ENCODE data around the gene BCL11A. TPM values are rescaled to one million over a fixed set of nuclear protein-coding genes. Genes with fewer than 3 reads are reported as not detected.

BCL11A gene
- total RNA-seq, 8 experiments from 2014 or later = 0.66 to 131 (median 21.8) TPM

- in situ Hi-C loops (cut with MboI; ENCODE audit: low pct_unique_long_range_greater_than_20kb in 2 of 9, low sequenced_read_pairs in 9 of 9, unreplicated experiment in 9 of 9) = loop anchor here in 2 of 9 experiments (25.0 kb wide), 2 partner anchors 1815 to 1990 kb away; no protein-coding TSS in a partner anchor
- Histone ChIP-seq H3K4me1 (replicated peaks in 1 of 2) (peaks cover 0 to 2% of the 10 kb centered on the region in 2 donors), H3K4me3 (no peak overlapping the region), H3K27ac (no peak overlapping the region)
- no peak for ATAC-seq (replicated peaks in 6 of 8)
- WGBS, 10 experiments = 20 to 74% (median 40%) methylated on average over 1 to 6 of the region's 6 CpGs
Observed at GRCh38 chr2:60577682-60578283, 24.3 kb upstream of the BCL11A start.

- H3K4me3 ChIP-seq = no peak overlapping the region
- H3K4me1 ChIP-seq (replicated peaks in 1 of 2) = peaks cover 7 to 15% of the 10 kb centered on the region in 2 donors
- in situ Hi-C loops (cut with MboI; ENCODE audit: low pct_unique_long_range_greater_than_20kb in 2 of 9, low sequenced_read_pairs in 9 of 9, unreplicated experiment in 9 of 9) = loop anchor here in 1 of 9 experiments (25.0 kb wide), 1 partner anchor 1811 kb away; no protein-coding TSS in a partner anchor
- H3K27ac ChIP-seq = no peak overlapping the region
- WGBS, 10 experiments = 27 to 100% (median 85%) methylated on average over 1 to 3 of the region's 3 CpGs; no CpG with 5 or more reads in 2 of the 10 experiments
- no peak for ATAC-seq (replicated peaks in 6 of 8)
Observed at GRCh38 chr2:60573251-60573650, 19.8 kb upstream of the BCL11A start.

- Histone ChIP-seq H3K4me3 (peak overlapping the region in 3 of 5 donors; percentile 19 to 41 (median 35)), H3K27ac (no peak overlapping the region), H3K4me1 (replicated peaks in 1 of 2) (peaks cover 12 to 35% of the 10 kb centered on the region in 2 donors)
- WGBS, 10 experiments = 0 to 56% (median 36%) methylated on average over 1 to 9 of the region's 9 CpGs; no CpG with 5 or more reads in 2 of the 10 experiments
- in situ Hi-C loops (cut with MboI; ENCODE audit: low pct_unique_long_range_greater_than_20kb in 2 of 9, low sequenced_read_pairs in 9 of 9, unreplicated experiment in 9 of 9) = loop anchor here in 1 of 9 experiments (25.0 kb wide), 1 partner anchor 1808 kb away; no protein-coding TSS in a partner anchor
- no peak for ATAC-seq (replicated peaks in 6 of 8)
Observed at GRCh38 chr2:60570251-60570650, 16.8 kb upstream of the BCL11A start.

- Histone ChIP-seq H3K4me1 (replicated peaks in 1 of 2) (peaks cover 12 to 35% of the 10 kb centered on the region in 2 donors), H3K27ac (peak overlapping the region in 1 of 2 donors; percentile 64), H3K4me3 (peak overlapping the region; percentile 19 to 41 (median 31))
- in situ Hi-C loops (cut with MboI; ENCODE audit: low pct_unique_long_range_greater_than_20kb in 2 of 9, low sequenced_read_pairs in 9 of 9, unreplicated experiment in 9 of 9) = loop anchor here in 1 of 9 experiments (25.0 kb wide), 1 partner anchor 1807 kb away; no protein-coding TSS in a partner anchor
- WGBS, 10 experiments = 0 to 13% (median 4%) methylated on average over 1 to 13 of the region's 13 CpGs
- ATAC-seq (replicated peaks in 6 of 8) = peak in 7 of 8 experiments; percentile 11 to 35 (median 31)
Observed at GRCh38 chr2:60569680-60570111, 16.2 kb upstream of the BCL11A start.

- Histone ChIP-seq H3K27ac (peak overlapping the region in 1 of 2 donors; percentile 64), H3K4me1 (replicated peaks in 1 of 2) (peaks cover 12 to 35% of the 10 kb centered on the region in 2 donors), H3K4me3 (peak overlapping the region in 3 of 5 donors; percentile 19 to 41 (median 35))
- peak; percentile 12 to 78 (median 70) for ATAC-seq (replicated peaks in 6 of 8)
- in situ Hi-C loops (cut with MboI; ENCODE audit: low pct_unique_long_range_greater_than_20kb in 2 of 9, low sequenced_read_pairs in 9 of 9, unreplicated experiment in 9 of 9) = loop anchor here in 1 of 9 experiments (25.0 kb wide), 1 partner anchor 1806 kb away; no protein-coding TSS in a partner anchor
- 9 to 67% (median 27%) methylated on average over 1 to 9 of the region's 11 CpGs for WGBS, 10 experiments
Observed at GRCh38 chr2:60567919-60568768, 14.7 kb upstream of the BCL11A start.

GRCh38 chr2:60567096-60567495, 13.6 kb upstream of the BCL11A start:
- in situ Hi-C loops (cut with MboI; ENCODE audit: low pct_unique_long_range_greater_than_20kb in 2 of 9, low sequenced_read_pairs in 9 of 9, unreplicated experiment in 9 of 9) = loop anchor here in 1 of 9 experiments (25.0 kb wide), 1 partner anchor 1805 kb away; no protein-coding TSS in a partner anchor
- Histone ChIP-seq H3K4me1 (replicated peaks in 1 of 2) (peaks cover 12 to 35% of the 10 kb centered on the region in 2 donors), H3K27ac (no peak overlapping the region), H3K4me3 (no peak overlapping the region)
- no peak for ATAC-seq (replicated peaks in 6 of 8)
- 70 to 100% (median 80%) methylated on average over 1 to 3 of the region's 4 CpGs; no CpG with 5 or more reads in 2 of the 10 experiments for WGBS, 10 experiments

GRCh38 chr2:60565472-60565871, 12.0 kb upstream of the BCL11A start:
- Histone ChIP-seq H3K4me3 (no peak overlapping the region), H3K27ac (no peak overlapping the region), H3K4me1 (replicated peaks in 1 of 2) (peaks cover 12 to 35% of the 10 kb centered on the region in 2 donors)
- 0 to 60% (median 28%) methylated on average over 1 to 3 of the region's 3 CpGs; no CpG with 5 or more reads in 1 of the 10 experiments for WGBS, 10 experiments
- in situ Hi-C loops (cut with MboI; ENCODE audit: low pct_unique_long_range_greater_than_20kb in 2 of 9, low sequenced_read_pairs in 9 of 9, unreplicated experiment in 9 of 9) = loop anchor here in 1 of 9 experiments (25.0 kb wide), 1 partner anchor 1803 kb away; no protein-coding TSS in a partner anchor
- ATAC-seq (replicated peaks in 6 of 8) = peak in 3 of 8 experiments; percentile 9 to 44 (median 34)

- Histone ChIP-seq H3K27ac (no peak overlapping the region), H3K4me1 (replicated peaks in 1 of 2) (peaks cover 7 to 21% of the 10 kb centered on the region in 2 donors), H3K4me3 (no peak overlapping the region)
- 37 to 100% (median 72%) methylated on average over 1 to 4 of the region's 5 CpGs; no CpG with 5 or more reads in 3 of the 10 experiments for WGBS, 10 experiments
- ATAC-seq (replicated peaks in 6 of 8) = peak in 3 of 8 experiments; percentile 67 to 76 (median 69)
- in situ Hi-C loops (cut with MboI; ENCODE audit: low pct_unique_long_range_greater_than_20kb in 2 of 9, low sequenced_read_pairs in 9 of 9, unreplicated experiment in 9 of 9) = loop anchor here in 1 of 9 experiments (25.0 kb wide), 1 partner anchor 1799 kb away; no protein-coding TSS in a partner anchor
Observed at GRCh38 chr2:60560734-60561644, 7.5 kb upstream of the BCL11A start.

- no peak overlapping the region for H3K27ac ChIP-seq
- in situ Hi-C loops (cut with MboI; ENCODE audit: low pct_unique_long_range_greater_than_20kb in 2 of 9, low sequenced_read_pairs in 9 of 9, unreplicated experiment in 9 of 9) = loop anchor here in 1 of 9 experiments (25.0 kb wide), 1 partner anchor 1798 kb away; no protein-coding TSS in a partner anchor
- 0 to 82% (median 50%) methylated on average over 1 of the region's 1 CpG; no CpG with 5 or more reads in 1 of the 10 experiments for WGBS, 10 experiments
- H3K4me3 ChIP-seq = no peak overlapping the region
- H3K4me1 ChIP-seq (replicated peaks in 1 of 2) = peaks cover 7 to 19% of the 10 kb centered on the region in 2 donors
- ATAC-seq (replicated peaks in 6 of 8) = no peak
Observed at GRCh38 chr2:60559880-60560279, 6.4 kb upstream of the BCL11A start.

GRCh38 chr2:60558536-60558935, 5.1 kb upstream of the BCL11A start:
- in situ Hi-C loops (cut with MboI; ENCODE audit: low pct_unique_long_range_greater_than_20kb in 2 of 9, low sequenced_read_pairs in 9 of 9, unreplicated experiment in 9 of 9) = loop anchor here in 1 of 9 experiments (25.0 kb wide), 1 partner anchor 1796 kb away; no protein-coding TSS in a partner anchor
- Histone ChIP-seq H3K4me3 (no peak overlapping the region), H3K4me1 (replicated peaks in 1 of 2) (peaks cover 7 to 19% of the 10 kb centered on the region in 2 donors), H3K27ac (no peak overlapping the region)
- no peak for ATAC-seq (replicated peaks in 6 of 8)
- WGBS, 10 experiments = 100% methylated on average over 1 of the region's 2 CpGs; no CpG with 5 or more reads in 7 of the 10 experiments

GRCh38 chr2:60557486-60557864, 4.0 kb upstream of the BCL11A start:
- Histone ChIP-seq H3K4me3 (peak overlapping the region in 4 of 5 donors; percentile 17 to 80 (median 72)), H3K27ac (no peak overlapping the region), H3K4me1 (replicated peaks in 1 of 2) (peaks cover 7 to 19% of the 10 kb centered on the region in 2 donors)
- WGBS, 10 experiments = 5 to 54% (median 13%) methylated on average over 5 to 12 of the region's 12 CpGs
- ATAC-seq (replicated peaks in 6 of 8) = peak in 2 of 8 experiments; percentile 1 to 8
- in situ Hi-C loops (cut with MboI; ENCODE audit: low pct_unique_long_range_greater_than_20kb in 2 of 9, low sequenced_read_pairs in 9 of 9, unreplicated experiment in 9 of 9) = loop anchor here in 1 of 9 experiments (25.0 kb wide), 1 partner anchor 1795 kb away; no protein-coding TSS in a partner anchor
